Heart right ventricle (tissue), 16 donors: ENCODE measurements around the gene CLDN15. TPM values are rescaled to one million over a fixed set of nuclear protein-coding genes. Genes with fewer than 3 reads are reported as not detected.
"Not testable (repeated sequence)": the region's sequence is repeated elsewhere in the genome, so short reads cannot be mapped to it uniquely, and the experiment has no call there.

Source experiments
- ATAC-seq, 8 donors: fragments of 200-7000 bp; cut with Tn5 transposase; one replicate each; pipeline ENCODE4 v1.9.1; 2020; ENCODE audit warnings: mild to moderate bottlenecking in 8 of 8, moderate library complexity in 8 of 8, moderate number of reproducible peaks in 1 of 8
- DNase-seq, 2 donors: peaks; one replicate each; pipeline ENCODE4 v3.0.0-alpha.2; 2020
- H3K27ac ChIP-seq, 10 donors: fragments of 200-600 bp; sonication (generic) in 2 of 10; one replicate each; pipeline versions ENCODE4 v1.5.0 to v1.8.0; 2020 to 2022; ENCODE audit warnings: mild to moderate bottlenecking in 3 of 10
- H3K27me3 ChIP-seq, 7 donors: fragments of 200-600 bp; one replicate each; pipeline ENCODE4 v1.8.0; 2021 to 2022; ENCODE audit warnings: mild to moderate bottlenecking in 2 of 7
- H3K36me3 ChIP-seq, 9 donors: fragments of 200-600 bp; sonication (generic) in 1 of 9; one replicate each; pipeline versions ENCODE4 v1.5.0 to v1.8.0; 2020 to 2022; ENCODE audit warnings: mild to moderate bottlenecking in 2 of 9
- H3K4me1 ChIP-seq, 9 donors: fragments of 200-600 bp; sonication (generic) in 1 of 9; one replicate each; pipeline versions ENCODE4 v1.5.0 to v1.8.0; 2020 to 2022; ENCODE audit warnings: mild to moderate bottlenecking in 4 of 9
- H3K4me3 ChIP-seq, 10 donors: fragments of 200-600 bp; sonication (generic) in 2 of 10; one replicate each; pipeline versions ENCODE4 v1.5.0 to v1.8.0; 2020 to 2022; ENCODE audit warnings: mild to moderate bottlenecking in 7 of 10, moderate library complexity in 2 of 10
- H3K9me3 ChIP-seq, 11 donors: fragments of 200-600 bp in 10 of 11; sonication (generic) in 2 of 11; one replicate each; pipeline versions ENCODE4 v1.5.0 to v1.8.0; 2013 to 2022; ENCODE audit warnings: mild to moderate bottlenecking in 2 of 11, control low read depth in 1 of 11, moderate library complexity in 1 of 11
- CTCF ChIP-seq, 9 donors: fragments of 200-600 bp; sonication (generic) in 2 of 9; IDR thresholded peaks; one replicate each; pipeline versions ENCODE4 v1.5.0 to v1.8.0; 2021 to 2022; ENCODE audit warnings: antibody characterized with exemption in 9 of 9, mild to moderate bottlenecking in 5 of 9, moderate library complexity in 1 of 9
- WGBS, 2 donors: extraction: QIAGEN DNeasy Blood & Tissue Kit; methylation state at CpG; one replicate each; pipeline ENCODE4 v1.1.7; 2013; ENCODE audit warnings: inconsistent platforms in 1 of 2; 5-methylcytosine and 5-hydroxymethylcytosine counted together
- intact Hi-C, 10 donors: fragments of 100-400 bp; cut with DNase I; formaldehyde crosslinking; loops; one replicate each; pipeline versions ENCODE4 v1.11.1 to v1.14.2; 2022
- polyA plus RNA-seq, 2 donors: library from polyadenylated mRNA; stranded (reverse); fragments of 200-250 nt; gene quantifications; one replicate each; pipeline ENCODE4 v1.2.3, GENCODE V29; 2013
- total RNA-seq, 10 donors: library from RNA; stranded (reverse); fragmentation: NEBNext Ultra II Directional in 3 of 10; extraction: Animal tissue kit (Norgen Biotek cat#: 25700) in 3 of 10; gene quantifications; one replicate each; pipeline versions ENCODE4 v1.2.1 to v1.2.4, GENCODE V29; 2021 to 2023
- donor health status: Arrhythmogenic right ventricular cardiomyopathy.
- donor health status: ischemic (EF 13 %, LVEDD 7.1; RV severe dilation, severe dysfunction).
- donor health status: healthy with polysubstance abuse.
- donor health status: DM: no; HTN: yes; CAD: no.
- donor health status: DM: no; HTN: no; CAD: no.
- donor health status: ischemic (EF 25% LVEDD 6.9; RV normal size, moderate dysfunction).
- donor health status: ischemic (EF 25% LVEDD 5.7; RV mildly dilated, moderate dysfunction).
- donor health status: healthy.
- donor health status: DM: yes; HTN: yes; CAD: no.
- donor health status: Ischemic cardiomyopathy.
- donor health status: ischemic (EF 35%, LVEDD 5.7; RV mildly dilated, moderate dysfunction).
- donor health status: nonischemic (EF 11% LVEDD 7.7; RV severe dilation, severe dysfunction).
- donor health status: DM: yes; HTN: yes; CAD: no.
- donor health status: PGD.
- donor health status: ischemic (EF 29% LVEDD 5.4; RV normal size, mild dysfunction).
- donor health status: nonischemic (EF 23%, LVEDD 6.1; RV moderate dilation, normal function).

The CLDN15 gene
- total and polyA plus RNA-seq, 12 donors: 1.2 to 5.4 (median 2.0) TPM

DNA sequence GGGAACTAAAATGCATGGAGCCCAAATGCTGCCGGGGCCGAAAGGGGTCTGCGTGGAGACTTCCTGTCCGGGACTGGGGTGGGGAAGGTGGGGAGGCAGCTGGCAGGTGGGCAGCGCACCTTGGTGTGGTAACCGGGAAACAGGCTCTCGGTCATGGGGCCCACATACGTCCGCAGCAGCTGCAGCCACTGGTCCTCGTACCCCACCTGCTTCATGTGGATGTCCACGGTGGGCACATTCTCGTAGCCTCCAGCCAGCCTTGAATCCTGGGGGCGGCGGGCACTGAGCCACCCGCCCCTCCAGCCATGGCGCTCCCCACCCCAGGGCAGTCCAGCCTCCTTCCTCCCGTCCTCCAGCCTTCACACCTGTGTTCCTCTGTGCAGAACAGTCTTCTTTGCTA lies 30.1 kb downstream of the CLDN15 start:
- ATAC-seq (no peak), DNase-seq (no peak)
- intact Hi-C loops: no loop called here
- no peak for TF ChIP-seq CTCF (IDR thresholded peaks at IDR 0.05)
- H3K27me3 ChIP-seq: peaks cover 3 to 21% (median 12%) of the 10 kb centered on the region in 7 donors
- H3K9me3 ChIP-seq: no peaks in the 10 kb centered on the region
- no peak overlapping the region for H3K4me3 ChIP-seq
- WGBS, 2 donors: 93 to 95% methylated on average over 17 of the region's 17 CpGs
- H3K36me3 ChIP-seq: peaks cover 0 to 68% (median 23%) of the 10 kb centered on the region in 9 donors
- peaks cover 0 to 16% (median 0%) of the 10 kb centered on the region in 9 donors for H3K4me1 ChIP-seq
- no peak overlapping the region for H3K27ac ChIP-seq

DNA sequence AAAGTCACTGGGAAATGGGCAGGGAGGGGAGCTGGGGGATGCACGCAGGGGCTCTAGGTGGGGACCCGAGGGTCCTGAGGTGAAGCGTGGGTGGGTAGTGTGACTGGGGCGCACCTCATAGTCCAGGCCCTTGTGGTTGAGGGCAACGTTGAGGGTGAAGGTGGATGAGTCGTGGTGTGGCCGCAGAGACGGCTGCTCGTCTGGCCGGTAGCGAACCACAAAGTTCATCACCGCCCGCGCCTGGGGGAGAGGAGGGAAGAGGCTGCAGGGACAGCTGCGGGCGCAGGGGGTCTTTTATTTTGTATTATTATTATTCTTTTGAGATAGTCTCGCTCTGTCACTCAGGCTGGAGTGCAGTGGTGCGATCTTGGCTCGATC lies 30.9 kb downstream of the CLDN15 start:
- intact Hi-C loops: no loop called here
- WGBS, 2 donors: 90 to 95% methylated on average over 19 of the region's 19 CpGs
- no peak for TF ChIP-seq CTCF (IDR thresholded peaks at IDR 0.05)
- H3K9me3 ChIP-seq: no peaks in the 10 kb centered on the region
- DNase-seq: no peak
- H3K36me3 ChIP-seq: peaks cover 0 to 60% (median 19%) of the 10 kb centered on the region in 9 donors
- H3K4me1 ChIP-seq: peaks cover 4 to 24% (median 8%) of the 10 kb centered on the region in 9 donors
- no peak overlapping the region for H3K27ac ChIP-seq
- no peak for ATAC-seq
- peaks cover 12 to 29% (median 20%) of the 10 kb centered on the region in 7 donors for H3K27me3 ChIP-seq
- no peak overlapping the region for H3K4me3 ChIP-seq

DNA sequence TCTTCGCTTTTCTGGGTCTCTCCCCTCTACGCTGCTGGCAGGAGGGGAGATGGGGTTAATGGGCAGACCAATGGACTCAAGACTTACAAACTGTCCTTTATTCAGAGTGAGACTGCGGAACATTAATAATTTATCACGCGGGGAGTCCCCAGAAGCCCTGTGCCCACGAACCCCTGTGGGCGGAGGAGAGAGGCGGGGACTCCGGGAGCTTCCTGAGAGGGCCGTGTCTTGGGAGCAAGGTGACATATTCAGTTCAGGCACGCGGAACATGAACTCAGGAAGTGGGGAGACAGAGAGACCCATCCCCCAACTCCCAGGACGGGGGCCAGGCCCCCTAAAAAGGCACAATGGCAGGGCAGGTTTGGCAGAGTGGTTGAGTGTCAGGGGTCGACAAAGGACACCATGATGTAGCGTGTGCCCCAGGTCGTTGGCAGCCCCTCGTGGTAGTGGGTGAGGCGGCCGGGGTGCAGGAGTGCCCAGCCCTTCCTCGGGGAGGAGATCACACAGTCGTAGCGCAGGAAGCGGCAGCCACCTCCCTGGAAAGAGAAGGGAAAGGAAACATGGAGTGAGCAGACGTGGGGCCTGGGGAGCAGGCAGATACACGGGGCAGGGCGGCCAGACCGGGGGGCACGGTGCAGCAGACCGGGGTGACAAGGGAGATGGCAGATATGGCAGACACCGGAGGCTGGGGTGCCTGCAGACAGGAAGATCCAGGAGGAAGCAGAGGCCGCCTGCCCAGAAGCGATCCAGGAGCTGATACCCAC lies 31.5 kb downstream of the CLDN15 start:
- Histone ChIP-seq H3K4me1 (peaks cover 4 to 27% (median 9%) of the 10 kb centered on the region in 9 donors), H3K27me3 (peaks cover 17 to 35% (median 26%) of the 10 kb centered on the region in 7 donors), H3K4me3 (no peak overlapping the region), H3K36me3 (peaks cover 0 to 54% (median 13%) of the 10 kb centered on the region in 9 donors), H3K9me3 (no peaks in the 10 kb centered on the region), H3K27ac (no peak overlapping the region)
- 85 to 89% methylated on average over 32 of the region's 32 CpGs for WGBS, 2 donors
- DNase-seq: no peak
- TF ChIP-seq CTCF (IDR thresholded peaks at IDR 0.05): no peak
- ATAC-seq: no peak
- intact Hi-C loops: no loop called here

GRCh38 chr7:101203740-101204738 lies 33.6 kb downstream of the CLDN15 start:
- H3K4me3 ChIP-seq, DNase-seq, H3K9me3 ChIP-seq, ATAC-seq, H3K27ac ChIP-seq, intact Hi-C loops: not testable (repeated sequence)
- H3K27me3 ChIP-seq: peaks cover 25 to 55% (median 46%) of the 10 kb centered on the region in 7 donors
- H3K36me3 ChIP-seq: peaks cover 0 to 34% (median 10%) of the 10 kb centered on the region in 9 donors
- WGBS, 2 donors: 58% methylated on average over 22 of the region's 22 CpGs
- peaks cover 4 to 27% (median 9%) of the 10 kb centered on the region in 9 donors for H3K4me1 ChIP-seq
